IMR-90 (cell line): Measurements from ENCODE around the gene HOTAIR. TPM values are rescaled to one million over a fixed set of nuclear protein-coding genes. Genes with fewer than 3 reads are reported as not detected.
A peak's percentile ranks its signal among the peaks of the same experiment; 100 is the strongest.

Experiments
- ATAC-seq: fragments of 200-7000 bp; cut with Tn5 transposase; 2 replicates; pipeline ENCODE4 v1.9.1; 2020; ENCODE audit warnings: low read depth, mild to moderate bottlenecking, moderate library complexity
- BruUV-seq: library from RNA; stranded (reverse); fragments of 400-500 nt; replicated peaks from 2 replicates; lab custom pipeline; 2021; lab: Mats Ljungman, UMichigan
- CTCF ChIA-PET: fragments of 300-600 bp; formaldehyde crosslinking; extraction: SDS; loops from one replicate; lab custom pipeline; 2021; ENCODE audit warnings: antibody characterized with exemption; lab: Yijun Ruan, JAX
- POLR2A ChIA-PET: fragments of 300-600 bp; sonication (Branson Sonifier 250); formaldehyde crosslinking; loops from one replicate; lab custom pipeline; 2022; ENCODE audit warnings: antibody characterized with exemption; ENCODE audit not compliant: unreplicated experiment; lab: Charles Lee
- DNase-seq: peaks from one replicate; pipeline ENCODE4 v3.0.0; 2013
- H2AFZ ChIP-seq: replicated peaks from 2 replicates; pipeline ENCODE3; 2013; ENCODE audit warnings: low read length, mild to moderate bottlenecking; ENCODE audit not compliant: poor library complexity
- H2AK5ac ChIP-seq: 2 replicates; pipeline ENCODE4 v1.6.1; 2013; ENCODE audit warnings: low read depth, low read length, inconsistent platforms
- H2AK9ac ChIP-seq: replicated peaks from 2 replicates; pipeline ENCODE3; 2013; ENCODE audit warnings: mild to moderate bottlenecking, low read depth, low read length, moderate library complexity; ENCODE audit not compliant: poor library complexity
- H2BK120ac ChIP-seq: 2 replicates; pipeline ENCODE4 v1.6.1; 2013; ENCODE audit warnings: low read depth, low read length, inconsistent platforms
- H2BK15ac ChIP-seq: 3 replicates; pipeline ENCODE4 v1.6.1; 2013; ENCODE audit warnings: low read depth, low read length, inconsistent platforms
- H2BK20ac ChIP-seq: 2 replicates; pipeline ENCODE4 v1.6.1; 2013; ENCODE audit warnings: low read depth, mild to moderate bottlenecking, inconsistent platforms, low read length, moderate library complexity
- H2BK5ac ChIP-seq: 2 replicates; pipeline ENCODE4 v1.6.1; 2013; ENCODE audit warnings: mild to moderate bottlenecking, low read depth, low read length, inconsistent platforms; ENCODE audit not compliant: poor library complexity, severe bottlenecking
- H3K14ac ChIP-seq: replicated peaks from 2 replicates; pipeline ENCODE4 v1.6.1; 2013; ENCODE audit warnings: low read depth, low read length, inconsistent platforms
- H3K18ac ChIP-seq: 2 replicates; pipeline ENCODE4 v1.6.1; 2013; ENCODE audit warnings: low read depth, low read length, control low read depth
- H3K23ac ChIP-seq: 2 replicates; pipeline ENCODE4 v1.6.1; 2013; ENCODE audit warnings: low read depth, low read length, inconsistent platforms
- H3K27ac ChIP-seq: 2 replicates; pipeline ENCODE4 v1.5.1; 2013; ENCODE audit warnings: mild to moderate bottlenecking, control low read depth, low read length; ENCODE audit not compliant: insufficient read depth
- H3K27me3 ChIP-seq: 2 replicates; pipeline ENCODE4 v1.6.1; 2013; ENCODE audit warnings: low read length; ENCODE audit not compliant: control insufficient read depth, insufficient read depth
- H3K36me3 ChIP-seq: 2 replicates; pipeline ENCODE4 v1.6.1; 2013; ENCODE audit warnings: low read length, mixed read lengths; ENCODE audit not compliant: control insufficient read depth, insufficient read depth
- H3K4ac ChIP-seq: 2 replicates; pipeline ENCODE4 v1.6.1; 2013; ENCODE audit warnings: low read depth, low read length, inconsistent platforms
- H3K4me1 ChIP-seq: 2 replicates; pipeline ENCODE4 v1.6.1; 2013; ENCODE audit warnings: low read length, mixed read lengths; ENCODE audit not compliant: control insufficient read depth, insufficient read depth
- H3K4me2 ChIP-seq: 2 replicates; pipeline ENCODE4 v1.6.1; 2013; ENCODE audit warnings: low read depth, mild to moderate bottlenecking, control low read depth, low read length, moderate library complexity
- H3K4me3 ChIP-seq: 2 replicates; pipeline ENCODE4 v1.5.1; 2013; ENCODE audit warnings: low read depth, mild to moderate bottlenecking, control low read depth, low read length, moderate library complexity; ENCODE audit not compliant: insufficient read depth
- H3K56ac ChIP-seq: 2 replicates; pipeline ENCODE4 v1.6.1; 2013; ENCODE audit warnings: low read length, inconsistent platforms; ENCODE audit not compliant: insufficient read depth; ENCODE audit errors: extremely low read depth
- H3K79me1 ChIP-seq, 2 experiments: 2 replicates each; pipeline ENCODE4 v1.6.1; 2013; ENCODE audit warnings: low read length in 2 of 2, inconsistent platforms in 1 of 2, low read depth in 1 of 2
- H3K9ac ChIP-seq: 2 replicates; pipeline ENCODE4 v1.6.1; 2013; ENCODE audit warnings: low read depth, low read length, control low read depth
- H3K9me1 ChIP-seq: 2 replicates; pipeline ENCODE4 v1.6.1; 2013; ENCODE audit warnings: low read length, inconsistent platforms; ENCODE audit not compliant: insufficient read depth
- H3K9me3 ChIP-seq: 2 replicates; pipeline ENCODE4 v1.6.1; 2013; ENCODE audit warnings: low read length; ENCODE audit not compliant: control insufficient read depth, insufficient read depth
- H4K20me1 ChIP-seq: 2 replicates; pipeline ENCODE4 v1.6.1; 2013; ENCODE audit warnings: low read length, inconsistent platforms; ENCODE audit not compliant: insufficient read depth
- H4K5ac ChIP-seq: 2 replicates; pipeline ENCODE4 v1.6.1; 2013; ENCODE audit warnings: mild to moderate bottlenecking, low read depth, low read length, control low read depth
- H4K8ac ChIP-seq, 2 experiments: 2 replicates each; pipeline ENCODE4 v1.6.1; 2013; ENCODE audit warnings: low read depth in 2 of 2, low read length in 2 of 2, control low read depth in 1 of 2, inconsistent platforms in 1 of 2
- H4K91ac ChIP-seq: 2 replicates; pipeline ENCODE4 v1.6.1; 2013; ENCODE audit warnings: low read depth, low read length, inconsistent platforms; ENCODE audit not compliant: insufficient read depth
- BHLHE40 ChIP-seq: fragments of 150-350 bp; IDR thresholded peaks from 2 replicates; pipeline ENCODE4 v1.6.1; 2016; ENCODE audit warnings: mild to moderate bottlenecking, low read depth, low read length
- CEBPB ChIP-seq: IDR thresholded peaks from 2 replicates; pipeline ENCODE4 v1.6.1; 2012; ENCODE audit warnings: low read depth, low read length, improper control_type of control experiment
- CHD1 ChIP-seq: IDR thresholded peaks from 2 replicates; pipeline ENCODE4 v1.6.1; 2012; ENCODE audit warnings: low read depth, low read length, improper control_type of control experiment
- CTCF ChIP-seq: conservative IDR thresholded peaks from 2 replicates; pipeline ENCODE4 v1.5.1; 2012; ENCODE audit warnings: mild to moderate bottlenecking, low read depth, low read length, improper control_type of control experiment
- FOS ChIP-seq: fragments of 150-350 bp; IDR thresholded peaks from 2 replicates; pipeline ENCODE4 v1.6.1; 2016; ENCODE audit warnings: low read depth, low read length
- MAFK ChIP-seq: IDR thresholded peaks from 2 replicates; pipeline ENCODE4 v1.6.1; 2012; ENCODE audit warnings: low read depth, low read length, improper control_type of control experiment
- MAZ ChIP-seq: IDR thresholded peaks from 2 replicates; pipeline ENCODE4 v1.6.1; 2012; ENCODE audit warnings: low read depth, mild to moderate bottlenecking, low read length, improper control_type of control experiment, moderate library complexity, borderline replicate concordance
- MXI1 ChIP-seq: IDR thresholded peaks from 2 replicates; pipeline ENCODE4 v1.6.1; 2012; ENCODE audit warnings: low read depth, mild to moderate bottlenecking, low read length, moderate library complexity, borderline replicate concordance
- NFE2L2 ChIP-seq: fragments of 150-350 bp; IDR thresholded peaks from 2 replicates; pipeline ENCODE4 v1.6.1; 2016; ENCODE audit warnings: low read depth, mild to moderate bottlenecking, low read length
- POLR2A ChIP-seq: IDR thresholded peaks from 2 replicates; pipeline ENCODE4 v1.6.1; 2012; ENCODE audit warnings: mild to moderate bottlenecking, low read depth, low read length
- RAD21 ChIP-seq: IDR thresholded peaks from 2 replicates; pipeline ENCODE4 v1.6.1; 2012; ENCODE audit warnings: low read length, improper control_type of control experiment
- RCOR1 ChIP-seq: IDR thresholded peaks from 2 replicates; pipeline ENCODE4 v1.6.1; 2012; ENCODE audit warnings: mild to moderate bottlenecking, low read length, improper control_type of control experiment; ENCODE audit not compliant: insufficient replicate concordance
- RFX5 ChIP-seq: IDR thresholded peaks from 2 replicates; pipeline ENCODE4 v1.8.0; 2012; ENCODE audit warnings: low read depth, mild to moderate bottlenecking, low read length, moderate library complexity
- SMC3 ChIP-seq: fragments of 150-350 bp; IDR thresholded peaks from 2 replicates; pipeline ENCODE4 v1.6.1; 2016; ENCODE audit warnings: low read depth, mild to moderate bottlenecking, antibody characterized with exemption, low read length, moderate library complexity
- WGBS, 2 experiments: methylation state at CpG; one replicate each; pipeline versions ENCODE4 v1.1.5 to v1.1.7; 2013; ENCODE audit warnings: missing lambda C conversion rate in 2 of 2; ENCODE audit not compliant: insufficient read length in 1 of 2; ENCODE audit errors: extremely low coverage in 2 of 2; 5-methylcytosine and 5-hydroxymethylcytosine counted together
- dilution Hi-C: fragments of 300-500 bp; cut with HindIII; formaldehyde crosslinking; loops from one replicate; pipeline ENCODE4 v1.14.3; 2018; ENCODE audit warnings: low sequenced_read_pairs; ENCODE audit not compliant: unreplicated experiment
- in situ Hi-C: fragments of 300-500 bp; cut with MboI; formaldehyde crosslinking; loops from 3 replicates; pipeline ENCODE4 v1.14.3; 2019; ENCODE audit warnings: low sequenced_read_pairs, inconsistent platforms, mixed read lengths
- intact Hi-C: fragments of 100-400 bp; cut with micrococcal nuclease; formaldehyde crosslinking; loops from 2 replicates; pipeline ENCODE4 v1.10.0; 2022
- polyA plus RNA-seq, 3 experiments: library from polyadenylated mRNA; depleted of rRNA; stranded (reverse); fragments of >200 nt; gene quantifications; 2 replicates each; pipeline ENCODE4 v1.2.3, GENCODE V29; 2012; ENCODE audit warnings: low replicate concordance in 1 of 3
- total RNA-seq: library from RNA; depleted of rRNA; stranded (reverse); fragments of >200 nt; gene quantifications from 2 replicates; pipeline ENCODE4 v1.2.3, GENCODE V29; 2012
- TF ChIP-seq, protein P1 (sequence below): fragments of 150-350 bp; IDR thresholded peaks from 2 replicates; pipeline ENCODE4 v1.6.1; 2017; ENCODE audit warnings: mild to moderate bottlenecking, antibody characterized with exemption, low read length, low read depth
- TF ChIP-seq, protein P2 (sequence below): fragments of 150-350 bp; IDR thresholded peaks from 2 replicates; pipeline ENCODE4 v1.6.1; 2016; ENCODE audit warnings: low read depth, mild to moderate bottlenecking, low read length, moderate library complexity, borderline replicate concordance

HOTAIR gene
- total and polyA plus RNA-seq, 2 of the 4 experiments (the other 2 are of a cell fraction), result not detected

- Histone ChIP-seq H3K27me3 (peaks cover 90% of the 10 kb centered on the region), H2AK5ac (no peak overlapping the region), H2BK120ac (no peak overlapping the region), H3K4me2 (peak overlapping the region; percentile 22; the same call in 1 of the 2 replicates), H3K4ac (no peak overlapping the region), H3K56ac (no peak overlapping the region), H3K23ac (no peak overlapping the region), H3K4me1 (no peaks in the 10 kb centered on the region), H4K91ac (no peak overlapping the region), H3K27ac (no peak overlapping the region), H2AK9ac (no peak overlapping the region), H2BK5ac (no peak overlapping the region), H2BK15ac (no peak overlapping the region), H2AFZ (peak overlapping the region; percentile 32), H3K9me3 (peaks cover 4% of the 10 kb centered on the region), H4K8ac (no peak overlapping the region), H3K18ac (no peak overlapping the region), H3K9me1 (no peaks in the 10 kb centered on the region), H3K4me3 (no peak overlapping the region), H2BK20ac (no peak overlapping the region), H3K36me3 (no peaks in the 10 kb centered on the region), H4K5ac (no peak overlapping the region), H3K14ac (no peak overlapping the region), H4K20me1 (no peaks in the 10 kb centered on the region), H3K9ac (no peak overlapping the region), H3K79me1 (no peaks in the 10 kb centered on the region)
- POLR2A ChIA-PET, result no interaction called here
- WGBS, 2 experiments, result no CpG with 5 or more reads among the region's 36 CpGs
- dilution Hi-C loops, result no loop called here
- intact Hi-C loops, result no loop called here
- CTCF ChIA-PET, result no interaction called here
- TF ChIP-seq MAFK (no peak), RCOR1 (no peak), RAD21 (no peak), RFX5 (no peak), BHLHE40 (no peak), CHD1 (no peak), MAZ (no peak), CEBPB (no peak), MXI1 (no peak), SMC3 (no peak), FOS (no peak), NFE2L2 (no peak), CTCF (no peak), POLR2A (no peak)
- TF ChIP-seq, protein P1, sequence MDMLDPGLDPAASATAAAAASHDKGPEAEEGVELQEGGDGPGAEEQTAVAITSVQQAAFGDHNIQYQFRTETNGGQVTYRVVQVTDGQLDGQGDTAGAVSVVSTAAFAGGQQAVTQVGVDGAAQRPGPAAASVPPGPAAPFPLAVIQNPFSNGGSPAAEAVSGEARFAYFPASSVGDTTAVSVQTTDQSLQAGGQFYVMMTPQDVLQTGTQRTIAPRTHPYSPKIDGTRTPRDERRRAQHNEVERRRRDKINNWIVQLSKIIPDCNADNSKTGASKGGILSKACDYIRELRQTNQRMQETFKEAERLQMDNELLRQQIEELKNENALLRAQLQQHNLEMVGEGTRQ, result no peak
- TF ChIP-seq, protein P2, sequence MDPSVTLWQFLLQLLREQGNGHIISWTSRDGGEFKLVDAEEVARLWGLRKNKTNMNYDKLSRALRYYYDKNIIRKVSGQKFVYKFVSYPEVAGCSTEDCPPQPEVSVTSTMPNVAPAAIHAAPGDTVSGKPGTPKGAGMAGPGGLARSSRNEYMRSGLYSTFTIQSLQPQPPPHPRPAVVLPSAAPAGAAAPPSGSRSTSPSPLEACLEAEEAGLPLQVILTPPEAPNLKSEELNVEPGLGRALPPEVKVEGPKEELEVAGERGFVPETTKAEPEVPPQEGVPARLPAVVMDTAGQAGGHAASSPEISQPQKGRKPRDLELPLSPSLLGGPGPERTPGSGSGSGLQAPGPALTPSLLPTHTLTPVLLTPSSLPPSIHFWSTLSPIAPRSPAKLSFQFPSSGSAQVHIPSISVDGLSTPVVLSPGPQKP, result no peak
- no peak for DNase-seq
- in situ Hi-C loops, result no loop called here
- ATAC-seq, result no peak
- BruUV-seq, result no TSS peak
Observed at GRCh38 chr12:54014377-54015017, 39.7 kb upstream of the HOTAIR start.
